Endothelial cell of umbilical vein (primary cell): ENCODE data around the gene FXYD3. TPM values are rescaled to one million over a fixed set of nuclear protein-coding genes. Genes with fewer than 3 reads are reported as not detected.

Source experiments
- BruUV-seq: library from RNA; stranded (reverse); fragments of 400-500 nt; replicated peaks from 2 replicates; lab custom pipeline; 2021; lab: Mats Ljungman, UMichigan
- CTCF ChIA-PET: fragments of 300-600, 350-600 bp; sonication (Branson Sonifier 250); formaldehyde crosslinking; loops from one replicate; lab custom pipeline; 2021; ENCODE audit warnings: antibody characterized with exemption, inconsistent platforms; lab: Charles Lee
- POLR2A ChIA-PET: fragments of 300-600, 350-600 bp; sonication (Branson Sonifier 250); formaldehyde crosslinking; loops from one replicate; lab custom pipeline; 2021; ENCODE audit warnings: antibody characterized with exemption, inconsistent platforms; lab: Charles Lee
- DNase-seq: peaks from one replicate; pipeline ENCODE4 v3.0.0-alpha.2; 2011; ENCODE audit warnings: low read depth, low spot score
- FAIRE-seq: peaks from 2 replicates; lab custom pipeline; 2011; peaks lifted over from hg19 to GRCh38; lab: Jason Lieb, UNC
- H2AFZ ChIP-seq: 2 replicates; pipeline ENCODE4 v1.6.0; 2012; ENCODE audit warnings: low read depth, low read length, control low read depth, inconsistent platforms
- H3K27ac ChIP-seq: 2 replicates; pipeline ENCODE4 v1.5.1; 2011; ENCODE audit warnings: low read depth, mild to moderate bottlenecking, control low read depth, low read length, moderate library complexity; ENCODE audit not compliant: insufficient read depth
- H3K27me3 ChIP-seq, 2 experiments: 2 replicates each; pipeline versions ENCODE4 v1.6.0 to v1.6.1; 2011; ENCODE audit warnings: low read length in 2 of 2, mixed read lengths in 1 of 2; ENCODE audit not compliant: control insufficient read depth in 2 of 2, insufficient read depth in 2 of 2
- H3K36me3 ChIP-seq, 2 experiments: 2 replicates in 1 of 2; 3 replicates in 1 of 2; pipeline ENCODE4 v1.5.1; 2011; ENCODE audit warnings: low read length in 2 of 2, mild to moderate bottlenecking in 1 of 2, moderate library complexity in 1 of 2; ENCODE audit not compliant: control insufficient read depth in 2 of 2, insufficient read depth in 2 of 2; ENCODE audit errors: extremely low read depth in 1 of 2
- H3K4me1 ChIP-seq: 3 replicates; pipeline ENCODE4 v1.5.1; 2011; ENCODE audit warnings: mild to moderate bottlenecking, low read length; ENCODE audit not compliant: control insufficient read depth, insufficient read depth; ENCODE audit errors: extremely low read depth
- H3K4me2 ChIP-seq: 2 replicates; pipeline ENCODE4 v1.6.1; 2011; ENCODE audit warnings: low read length, control low read depth, mixed read lengths; ENCODE audit not compliant: insufficient read depth
- H3K4me3 ChIP-seq, 3 experiments: fragments of 200-600 bp in 1 of 3; sonication (generic), shearing (Covaris generic) in 1 of 3; replicated peaks in 1 of 3; 2 replicates each; pipeline ENCODE4 v1.5.1; 2011 to 2016; ENCODE audit warnings: control low read depth in 3 of 3, low read length in 3 of 3, mild to moderate bottlenecking in 2 of 3, inconsistent platforms in 1 of 3, low read depth in 1 of 3, moderate library complexity in 1 of 3; ENCODE audit not compliant: insufficient read depth in 1 of 3
- H3K79me2 ChIP-seq: 2 replicates; pipeline ENCODE4 v1.6.0; 2012; ENCODE audit warnings: low read length, inconsistent platforms; ENCODE audit not compliant: control insufficient read depth, insufficient read depth
- H3K9ac ChIP-seq: replicated peaks from 2 replicates; pipeline ENCODE3; 2011; ENCODE audit warnings: low read length, control low read depth; ENCODE audit not compliant: insufficient read depth; ENCODE audit errors: extremely low read depth
- H3K9me1 ChIP-seq: replicated peaks from 3 replicates; pipeline ENCODE4 v1.6.0; 2011; ENCODE audit warnings: mild to moderate bottlenecking, low read length; ENCODE audit not compliant: control insufficient read depth, insufficient read depth; ENCODE audit errors: extremely low read depth
- H3K9me3 ChIP-seq: replicated peaks from 2 replicates; pipeline ENCODE4 v1.5.1; 2012; ENCODE audit warnings: low read length, inconsistent platforms; ENCODE audit not compliant: control insufficient read depth, insufficient read depth
- H4K20me1 ChIP-seq: replicated peaks from 2 replicates; pipeline ENCODE3; 2011; ENCODE audit warnings: mild to moderate bottlenecking, low read length; ENCODE audit not compliant: control insufficient read depth, insufficient read depth; ENCODE audit errors: extremely low read depth
- CTCF ChIP-seq, 2 donors: IDR thresholded peaks; 1 replicate in 1 of 2; 2 replicates in 1 of 2; pipeline ENCODE4 v1.5.1; 2011; ENCODE audit warnings: low read length in 2 of 2, mild to moderate bottlenecking in 2 of 2, moderate library complexity in 2 of 2, control low read depth in 1 of 2, inconsistent platforms in 1 of 2, low read depth in 1 of 2; ENCODE audit not compliant: insufficient read depth in 1 of 2; ENCODE audit errors: extremely low read depth in 1 of 2
- EZH2 ChIP-seq: IDR thresholded peaks from 2 replicates; pipeline ENCODE4 v1.6.1; 2012; ENCODE audit warnings: borderline replicate concordance, low read depth, mild to moderate bottlenecking, moderate library complexity, low read length, inconsistent platforms; ENCODE audit not compliant: severe bottlenecking
- GATA2 ChIP-seq: IDR thresholded peaks from 2 replicates; pipeline ENCODE4 v1.7.0; 2011; ENCODE audit warnings: low read depth, mild to moderate bottlenecking, moderate library complexity, mixed read lengths, low read length; ENCODE audit not compliant: insufficient read length, insufficient read depth
- JUN ChIP-seq: IDR thresholded peaks from 2 replicates; pipeline ENCODE4 v1.6.1; 2011; ENCODE audit warnings: borderline replicate concordance, low read depth; ENCODE audit not compliant: insufficient read length, insufficient read depth
- MAX ChIP-seq: IDR thresholded peaks from 2 replicates; pipeline ENCODE4 v1.6.1; 2011; ENCODE audit not compliant: insufficient read depth, insufficient read length
- POLR2A ChIP-seq: IDR thresholded peaks from 2 replicates; pipeline ENCODE4 v1.6.1; 2012; ENCODE audit warnings: low read depth, mild to moderate bottlenecking, control low read depth, low read length
- POLR2AphosphoS5 ChIP-seq: IDR thresholded peaks from 2 replicates; pipeline ENCODE4 v1.6.1; 2012; ENCODE audit warnings: low read depth, mild to moderate bottlenecking, control low read depth, low read length, moderate library complexity; ENCODE audit not compliant: insufficient read depth
- dilution Hi-C: fragments of 300-500 bp; cut with MboI; formaldehyde crosslinking; loops from one replicate; pipeline ENCODE4 v1.15.0; 2019; ENCODE audit warnings: low sequenced_read_pairs; ENCODE audit not compliant: extremely low pct_ligation_motif_present
- intact Hi-C: fragments of 100-400 bp; cut with micrococcal nuclease; formaldehyde crosslinking; loops from one replicate; pipeline ENCODE4 v1.10.0; 2022
- polyA plus RNA-seq, 4 experiments: library from polyadenylated mRNA; depleted of rRNA in 3 of 4; stranded (reverse) in 3 of 4; unstranded in 1 of 4; fragments of >200 nt; gene quantifications; 2 replicates each; pipeline versions ENCODE4 v1.2.1 to v1.2.3, GENCODE V29; 2011 to 2012; ENCODE audit warnings: missing spikeins in 1 of 4
- total RNA-seq: library from RNA; stranded (reverse); gene quantifications from 2 replicates; pipeline ENCODE4 v1.2.3, GENCODE V29; 2021

The FXYD3 gene
- total and polyA plus RNA-seq, 2 donors (not counting 3 experiments of a cell fraction or from before 2014, with no cell fraction given) = not detected

- H3K4me1 ChIP-seq = no peaks in the 10 kb centered on the region
- H3K4me2 ChIP-seq = no peak overlapping the region
- no peaks in the 10 kb centered on the region for H3K27me3 ChIP-seq
- H3K79me2 ChIP-seq = no peaks in the 10 kb centered on the region
- dilution Hi-C loops = no loop called here
- no peak overlapping the region for H3K9ac ChIP-seq
- no peak for FAIRE-seq
- no peak overlapping the region for H3K4me3 ChIP-seq
- no TSS peak for BruUV-seq
- H2AFZ ChIP-seq = no peak overlapping the region
- TF ChIP-seq GATA2 (no peak), POLR2AphosphoS5 (no peak), MAX (no peak), POLR2A (no peak), JUN (no peak), CTCF (IDR thresholded peaks at IDR 0.05; ENCODE audit: extremely low read depth in 1 of 2, insufficient read depth in 1 of 2, low read depth in 1 of 2, low read length in 2 of 2) (no peak), EZH2 (no peak)
- H4K20me1 ChIP-seq = no peaks in the 10 kb centered on the region
- CTCF ChIA-PET = no interaction called here
- DNase-seq = no peak
- H3K9me1 ChIP-seq = no peaks in the 10 kb centered on the region
- POLR2A ChIA-PET = no interaction called here
- intact Hi-C loops = no loop called here
- no peaks in the 10 kb centered on the region for H3K36me3 ChIP-seq
- H3K9me3 ChIP-seq = no peaks in the 10 kb centered on the region
- no peak overlapping the region for H3K27ac ChIP-seq
Observed at GRCh38 chr19:35106898-35107541, 8.6 kb upstream of the FXYD3 start.
